ENCODE results near the gene TAPT1. TPM values are rescaled to one million over a fixed set of nuclear protein-coding genes. Genes with fewer than 3 reads are reported as not detected.

The TAPT1 gene
- total RNA-seq, 1 experiment from 2014 or later: 11.1 TPM

DNA sequence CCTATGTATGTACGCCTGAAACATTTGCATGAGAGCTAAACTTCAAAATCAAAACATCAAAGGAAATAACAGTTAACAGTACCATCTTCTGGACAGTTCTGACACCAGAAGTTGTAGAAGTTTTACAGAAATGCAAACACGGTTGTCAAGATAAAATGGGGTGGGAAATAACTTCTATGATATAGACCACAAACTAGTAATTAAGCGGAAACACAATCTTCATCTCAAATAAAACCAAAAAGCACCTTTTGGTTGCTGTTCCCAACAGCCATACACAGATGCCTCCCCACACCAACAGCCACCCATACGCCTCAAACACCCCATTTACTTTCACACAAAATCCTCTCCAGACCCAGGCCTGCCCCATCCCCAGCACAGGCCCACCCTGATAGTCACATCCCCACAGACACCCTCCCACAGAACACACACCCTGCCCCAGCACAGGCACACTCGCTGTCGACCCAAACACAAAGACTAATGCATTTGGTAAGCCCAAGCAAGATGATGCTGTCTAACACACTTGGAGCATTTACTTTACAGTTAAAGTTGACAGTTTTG, 64.3 kb downstream of the TAPT1 start:
- Histone ChIP-seq H3K4me2 (ENCODE audit: insufficient read depth, insufficient read length, low read length) (no peak overlapping the region), H2BK120ac (ENCODE audit: low read depth, low read length, poor library complexity, severe bottlenecking) (no peak overlapping the region), H3K18ac (ENCODE audit: insufficient read length, low read depth, low read length) (no peak overlapping the region), H3K4ac (ENCODE audit: low read depth, low read length) (no peak overlapping the region), H3K23ac (ENCODE audit: insufficient read length, low read depth, low read length) (no peak overlapping the region), H2AK5ac (ENCODE audit: insufficient read length, low read length) (no peak overlapping the region), H2AFZ (ENCODE audit: low read length) (no peak overlapping the region), H3K4me1 (ENCODE audit: insufficient read depth, low read length) (no peaks in the 10 kb centered on the region), H3K14ac (ENCODE audit: insufficient read depth, low read length) (no peak overlapping the region), H3K27ac (ENCODE audit: insufficient read length, low read depth, low read length) (no peak overlapping the region), H4K5ac (ENCODE audit: insufficient read length, low read depth, low read length) (no peak overlapping the region), H3K23me2 (ENCODE audit: insufficient read length, low read depth, low read length, poor library complexity, severe bottlenecking) (no peaks in the 10 kb centered on the region), H3K79me2 (ENCODE audit: insufficient read depth, low read length) (no peaks in the 10 kb centered on the region), H3K9ac (ENCODE audit: extremely low read depth, insufficient read length, low read length) (no peak overlapping the region), H2BK15ac (ENCODE audit: low read depth, low read length) (no peak overlapping the region), H3K56ac (ENCODE audit: insufficient read length, low read depth, low read length) (no peak overlapping the region), H2BK5ac (ENCODE audit: insufficient read length, low read length) (no peak overlapping the region), H3K79me1 (ENCODE audit: insufficient read depth, low read depth, low read length, poor library complexity, severe bottlenecking) (no peaks in the 10 kb centered on the region), H4K91ac (ENCODE audit: insufficient read length, low read depth, low read length) (no peak overlapping the region), H3K9me3 (ENCODE audit: control insufficient read depth, low read depth, low read length) (no peaks in the 10 kb centered on the region), H4K8ac (replicated peaks; ENCODE audit: insufficient read length, low read depth, low read length) (no peak overlapping the region), H3T11ph (ENCODE audit: low read length) (no peak overlapping the region), H3K27me3 (ENCODE audit: insufficient read depth, low read length) (no peaks in the 10 kb centered on the region), H2BK12ac (ENCODE audit: insufficient read length, low read depth, low read length) (no peak overlapping the region), H2BK20ac (ENCODE audit: low read depth, low read length, poor library complexity, severe bottlenecking) (no peak overlapping the region), H4K20me1 (ENCODE audit: control insufficient read depth, insufficient read depth, insufficient read length) (no peaks in the 10 kb centered on the region)
- DNase-seq: no peak
- Mint-ChIP-seq H3K4me1 (peaks cover 8 to 14% of the 10 kb centered on the region in 2 experiments; a peak in 3 of 4 replicates), H3K27ac (peak overlapping the region in 1 of 3 experiments; percentile 89; a peak in 1 of 7 replicates), H3K36me3 (ENCODE audit: insufficient read depth in 1 of 3, low read depth in 3 of 3) (peaks cover 9 to 28% (median 27%) of the 10 kb centered on the region in 3 experiments; a peak in 6 of 7 replicates), H3K27me3 (ENCODE audit: low read depth) (no peaks in the 10 kb centered on the region), H3K4me3 (no peak overlapping the region), H3K9me3 (no peaks in the 10 kb centered on the region)
- no peak for TF ChIP-seq CTCF (conservative IDR thresholded peaks at IDR 0.05)
- no CpG with 5 or more reads among the region's 6 CpGs for WGBS (ENCODE audit: extremely low coverage, insufficient read length, low lambda C conversion rate)
